Lower leg skin (tissue), 4 donors: Measurements from ENCODE around the gene MPRIP. TPM values are rescaled to one million over a fixed set of nuclear protein-coding genes. Genes with fewer than 3 reads are reported as not detected.

Experiments
- DNase-seq, 2 donors: peaks; one replicate each; pipeline ENCODE4 v3.0.0-alpha.2; 2019; ENCODE audit warnings: low spot score in 2 of 2
- H3K4me3 ChIP-seq: fragments of 200-600 bp; sonication (generic); 2 replicates; pipeline ENCODE4 v1.5.1; 2017; ENCODE audit warnings: mild to moderate bottlenecking, low read depth; ENCODE audit not compliant: poor library complexity, severe bottlenecking
- CTCF ChIP-seq, 3 donors: fragments of 450-650 bp; IDR thresholded peaks; one replicate each; pipeline ENCODE4 v1.5.1; 2016; ENCODE audit warnings: antibody characterized with exemption in 3 of 3, mild to moderate bottlenecking in 3 of 3, moderate library complexity in 2 of 3
- POLR2A ChIP-seq, 2 donors: fragments of 450-650 bp; IDR thresholded peaks; one replicate each; pipeline ENCODE4 v1.6.1; 2016 to 2017; ENCODE audit warnings: antibody characterized with exemption in 2 of 2, mild to moderate bottlenecking in 1 of 2, moderate library complexity in 1 of 2
- WGBS, 2 donors: methylation state at CpG; one replicate each; pipeline ENCODE4 v1.1.5; 2018; 5-methylcytosine and 5-hydroxymethylcytosine counted together
- intact Hi-C: fragments of 100-400 bp; cut with DNase I; formaldehyde crosslinking; loops from one replicate; pipeline ENCODE4 v1.15.0; 2023; ENCODE audit warnings: low total_unique reads
- total RNA-seq, 4 donors: library from RNA; depleted of rRNA; stranded (reverse); fragments of >200 nt; gene quantifications; one replicate each; pipeline ENCODE4 v1.1.0, GENCODE V29; 2016

The MPRIP gene
- total RNA-seq, 4 donors from 2014 or later = 128 to 217 (median 141) TPM

DNA sequence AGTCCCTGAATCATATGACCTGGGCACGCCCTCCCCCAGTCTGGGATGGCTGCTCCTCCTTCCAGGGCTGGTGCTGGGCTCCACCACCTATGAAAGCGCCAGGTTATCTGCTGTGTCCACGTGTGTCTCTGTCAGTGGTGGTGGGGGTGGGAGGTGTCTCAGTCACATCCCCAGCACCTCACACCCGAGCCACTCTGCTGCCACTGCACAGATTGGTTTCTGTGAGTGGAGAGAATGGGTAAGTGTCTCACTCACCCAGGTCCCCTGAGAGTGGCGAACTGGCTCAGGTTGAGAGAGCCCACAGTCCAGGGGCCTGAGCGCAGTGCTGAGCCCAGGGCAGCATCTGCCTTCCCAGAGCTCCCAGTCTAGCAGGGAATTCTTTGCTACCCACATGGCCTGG, 84.9 kb downstream of the MPRIP start:
- no peak overlapping the region for H3K4me3 ChIP-seq
- 89 to 90% methylated on average over 6 of the region's 6 CpGs for WGBS, 2 donors
- TF ChIP-seq POLR2A (IDR thresholded peaks at IDR 0.05) (no peak), CTCF (IDR thresholded peaks at IDR 0.05) (no peak)
- intact Hi-C loops = no loop called here
- DNase-seq = no peak

DNA sequence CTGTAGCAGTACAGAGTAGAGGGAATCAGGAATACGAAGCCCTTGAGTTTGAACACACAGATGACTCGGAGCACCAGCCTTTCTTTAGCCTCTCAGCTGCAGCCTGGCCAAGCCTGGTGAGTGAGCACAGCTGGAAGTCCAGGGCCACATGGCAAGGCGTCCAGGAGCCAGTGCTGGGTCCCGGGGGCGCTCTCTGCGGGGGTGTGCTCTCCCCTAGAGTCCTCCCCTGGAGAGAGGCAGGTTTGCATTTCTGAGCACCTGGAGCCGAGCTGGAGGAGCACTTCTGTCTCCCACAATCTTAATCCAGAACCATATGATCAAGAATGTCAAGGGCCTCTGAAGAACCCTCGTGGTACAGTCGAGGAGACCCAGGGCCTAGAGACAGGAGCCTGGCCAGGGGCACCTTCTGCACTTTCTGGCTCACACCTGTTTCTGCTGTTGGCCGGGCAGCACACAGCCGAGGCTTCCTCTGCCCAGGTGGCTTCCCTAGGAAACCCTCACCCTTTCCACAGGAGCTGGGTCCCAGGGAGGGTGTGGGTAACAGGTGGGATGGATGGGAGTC, 85.6 kb downstream of the MPRIP start:
- no peak overlapping the region for H3K4me3 ChIP-seq
- 84 to 87% methylated on average over 11 of the region's 11 CpGs for WGBS, 2 donors
- TF ChIP-seq POLR2A (IDR thresholded peaks at IDR 0.05) (no peak), CTCF (IDR thresholded peaks at IDR 0.05) (no peak)
- intact Hi-C loops = no loop called here
- no peak for DNase-seq

- DNase-seq = no peak
- no peak for TF ChIP-seq CTCF (IDR thresholded peaks at IDR 0.05)
- no peak for TF ChIP-seq POLR2A (IDR thresholded peaks at IDR 0.05)
- no peak overlapping the region for H3K4me3 ChIP-seq
- intact Hi-C loops = no loop called here
- WGBS, 2 donors = 83 to 87% methylated on average over 14 of the region's 14 CpGs
Observed at GRCh38 chr17:17128476-17129075, 86.3 kb downstream of the MPRIP start.

DNA sequence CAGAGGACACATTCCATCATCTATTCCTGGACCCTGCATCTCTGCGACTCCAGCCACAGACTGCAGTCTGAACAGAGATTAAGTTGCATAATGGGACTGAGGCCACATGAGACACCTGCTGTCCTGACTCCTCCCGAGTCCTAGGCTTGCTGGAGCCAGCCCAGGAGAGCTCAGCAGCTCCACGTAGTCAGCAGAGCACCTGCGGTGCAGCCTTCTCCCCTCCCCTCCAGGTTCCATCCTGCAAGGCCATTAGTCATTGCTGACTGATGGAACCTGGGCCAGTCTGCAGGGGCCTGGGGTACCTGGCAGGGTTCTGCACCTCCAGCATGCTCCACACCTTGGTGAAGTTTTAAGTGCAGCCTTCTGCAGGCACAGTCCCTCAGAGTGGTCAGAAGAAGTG, 87.2 kb downstream of the MPRIP start:
- no peak overlapping the region for H3K4me3 ChIP-seq
- intact Hi-C loops = no loop called here
- 60 to 67% methylated on average over 4 of the region's 4 CpGs for WGBS, 2 donors
- no peak for DNase-seq
- TF ChIP-seq POLR2A (IDR thresholded peaks at IDR 0.05) = no peak
- TF ChIP-seq CTCF (IDR thresholded peaks at IDR 0.05) = no peak

DNA sequence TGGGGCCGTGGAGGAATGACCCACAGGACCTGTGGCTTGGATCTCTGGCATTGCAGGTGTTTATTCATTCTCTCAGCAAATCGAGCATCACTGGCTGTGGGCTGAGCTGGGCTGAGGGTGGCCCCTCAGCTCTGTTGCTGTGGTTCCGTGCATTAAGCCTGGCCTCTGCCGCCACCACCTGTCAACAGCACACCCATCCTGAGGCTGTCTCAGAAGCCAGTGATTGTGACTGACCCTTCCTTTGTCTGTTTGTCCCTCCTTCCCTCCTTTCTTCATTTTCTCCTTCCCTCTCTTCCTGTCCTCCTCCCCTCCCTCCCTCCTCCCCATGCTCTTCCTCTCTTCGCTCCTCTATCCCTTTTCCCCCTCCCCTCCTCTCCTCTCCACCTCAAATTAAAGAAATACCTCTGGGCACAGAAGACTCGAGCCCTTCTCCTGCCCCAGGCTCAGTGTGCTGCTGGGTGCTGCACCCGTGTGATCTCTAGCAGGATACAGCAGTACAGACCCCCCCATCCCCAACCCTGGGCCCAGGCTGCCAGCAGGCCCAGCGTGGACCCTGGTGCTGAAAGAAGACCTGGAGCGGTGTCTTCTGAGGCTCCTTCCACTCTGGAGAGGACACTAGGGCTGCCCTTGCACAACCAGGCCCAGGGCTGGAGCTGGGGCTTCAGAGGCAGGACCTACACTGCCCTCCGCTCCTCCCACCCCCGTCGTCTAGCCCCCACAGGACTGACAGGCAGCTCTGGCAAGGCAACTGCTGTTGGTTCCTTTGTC, 88.0 kb downstream of the MPRIP start:
- no peak for DNase-seq
- no peak overlapping the region for H3K4me3 ChIP-seq
- intact Hi-C loops = loop anchor here (10.0 kb wide), 1 partner anchor 125 kb away; no protein-coding TSS in a partner anchor
- TF ChIP-seq CTCF (IDR thresholded peaks at IDR 0.05) (no peak), POLR2A (IDR thresholded peaks at IDR 0.05) (no peak)
- WGBS, 2 donors = 80% methylated on average over 12 of the region's 12 CpGs
